HCT116 (cell line): Measurements from ENCODE around the gene TOPBP1. TPM values are rescaled to one million over a fixed set of nuclear protein-coding genes. Genes with fewer than 3 reads are reported as not detected.

Source experiments
- ATAC-seq: fragments of 200-7000 bp; cut with Tn5 transposase; 2 replicates; pipeline ENCODE4 v1.9.1; 2020; ENCODE audit warnings: mild to moderate bottlenecking, moderate library complexity
- BruUV-seq: library from RNA; stranded (reverse); fragments of 400-500 nt; replicated peaks from 2 replicates; lab custom pipeline; 2021; lab: Mats Ljungman, UMichigan
- CTCF ChIA-PET: fragments of 300-600 bp; sonication (Branson Sonifier 250); formaldehyde crosslinking; loops from one replicate; lab custom pipeline; 2021; ENCODE audit warnings: antibody characterized with exemption; lab: Charles Lee
- POLR2A ChIA-PET: fragments of 300-600, 350-600 bp; sonication (Branson Sonifier 250); formaldehyde crosslinking; loops from one replicate; lab custom pipeline; 2021; ENCODE audit warnings: antibody characterized with exemption; lab: Charles Lee
- RAD21 ChIA-PET, 2 experiments: fragments of 300-600 bp; sonication (Branson Sonifier 250); formaldehyde crosslinking; loops; one replicate each; lab custom pipeline; 2023; ENCODE audit warnings: low total read pairs in 2 of 2; ENCODE audit not compliant: uncharacterized antibody in 2 of 2, unreplicated experiment in 2 of 2, low non-redundant PET in 1 of 2; lab: Charles Lee
- DNase-seq: peaks from one replicate; pipeline ENCODE4 v3.0.0-alpha.2; 2010; ENCODE audit warnings: low read depth, low spot score
- H2AFZ ChIP-seq: fragments of 200-600 bp; shearing (Covaris generic), sonication (generic); 2 replicates; pipeline ENCODE4 v1.6.1; 2017; ENCODE audit warnings: low read depth, mixed run types, mixed read lengths, antibody characterized with exemption, low read length; ENCODE audit not compliant: poor library complexity, severe bottlenecking
- H3K27ac ChIP-seq: 2 replicates; pipeline ENCODE4 v1.5.1; 2012; ENCODE audit warnings: low read depth, low read length
- H3K27me3 ChIP-seq: fragments of 200-600 bp; sonication (generic); 2 replicates; pipeline ENCODE4 v1.6.1; 2016; ENCODE audit warnings: mixed run types, low read length, mixed read lengths; ENCODE audit not compliant: insufficient read depth
- H3K36me3 ChIP-seq, 2 experiments: fragments of 200-500 bp in 1 of 2; fragments of 200-600 bp in 1 of 2; sonication (Bioruptor generic) in 1 of 2; sonication (generic) in 1 of 2; 2 replicates each; pipeline versions ENCODE4 v1.5.1 to v1.6.1; 2014 to 2016; ENCODE audit warnings: low read length in 2 of 2, inconsistent platforms in 1 of 2, mixed read lengths in 1 of 2, mixed run types in 1 of 2; ENCODE audit not compliant: insufficient read depth in 2 of 2, control insufficient read depth in 1 of 2
- H3K4me1 ChIP-seq, 2 experiments: fragments of 200-600 bp in 1 of 2; sonication (generic) in 1 of 2; 2 replicates each; pipeline versions ENCODE4 v1.5.1 to v1.6.1; 2012 to 2017; ENCODE audit warnings: low read length in 2 of 2, inconsistent platforms in 1 of 2, mild to moderate bottlenecking in 1 of 2, mixed read lengths in 1 of 2, mixed run types in 1 of 2, moderate library complexity in 1 of 2; ENCODE audit not compliant: insufficient read depth in 2 of 2, control insufficient read depth in 1 of 2
- H3K4me2 ChIP-seq: fragments of 200-600 bp; sonication (generic); 2 replicates; pipeline ENCODE4 v1.6.1; 2017; ENCODE audit warnings: mixed run types, low read length, mixed read lengths
- H3K4me3 ChIP-seq, 2 experiments: fragments of 200-600 bp in 1 of 2; sonication (generic) in 1 of 2; replicated peaks in 1 of 2; 2 replicates each; pipeline ENCODE4 v1.5.1; 2011 to 2016; ENCODE audit warnings: low read length in 2 of 2, control low read depth in 1 of 2, low read depth in 1 of 2, mild to moderate bottlenecking in 1 of 2, mixed read lengths in 1 of 2, mixed run types in 1 of 2
- H3K79me2 ChIP-seq: fragments of 200-600 bp; sonication (generic); 2 replicates; pipeline ENCODE4 v1.6.1; 2017; ENCODE audit warnings: mild to moderate bottlenecking, mixed run types, low read length, moderate library complexity, mixed read lengths; ENCODE audit not compliant: insufficient read depth
- H3K9ac ChIP-seq: fragments of 200-600 bp; sonication (generic); 2 replicates; pipeline ENCODE4 v1.6.1; 2016; ENCODE audit warnings: low read length, mixed read lengths
- H3K9me2 ChIP-seq: fragments of 200-600 bp; sonication (generic), shearing (Covaris generic); 2 replicates; pipeline ENCODE4 v1.6.1; 2017; ENCODE audit warnings: mixed run types, mild to moderate bottlenecking, moderate library complexity; ENCODE audit not compliant: insufficient read depth
- H3K9me3 ChIP-seq, 2 experiments: fragments of 200-500 bp in 1 of 2; fragments of 200-600 bp in 1 of 2; sonication (Bioruptor generic) in 1 of 2; sonication (generic) in 1 of 2; 2 replicates each; pipeline ENCODE4 v1.6.1; 2014 to 2017; ENCODE audit warnings: low read length in 2 of 2, mixed read lengths in 2 of 2, inconsistent platforms in 1 of 2, low read depth in 1 of 2, mild to moderate bottlenecking in 1 of 2, mixed run types in 1 of 2, moderate library complexity in 1 of 2; ENCODE audit not compliant: control insufficient read depth in 1 of 2, insufficient read depth in 1 of 2
- H4K20me1 ChIP-seq: fragments of 200-600 bp; sonication (generic), shearing (Covaris generic); 2 replicates; pipeline ENCODE4 v1.6.1; 2017; ENCODE audit warnings: mixed run types, mild to moderate bottlenecking, moderate library complexity; ENCODE audit not compliant: insufficient read depth
- CEBPB ChIP-seq: IDR thresholded peaks from 2 replicates; pipeline ENCODE4 v1.6.1; 2012; ENCODE audit warnings: low read depth
- CTCF ChIP-seq, 3 experiments: fragments of 200-600 bp in 1 of 3; sonication (generic) in 1 of 3; IDR thresholded peaks in 2 of 3; conservative IDR thresholded peaks in 1 of 3; 2 replicates each; pipeline ENCODE4 v1.5.1; 2012 to 2017; ENCODE audit warnings: low read depth in 2 of 3, low read length in 2 of 3, antibody characterized with exemption in 1 of 3, borderline replicate concordance in 1 of 3, control low read depth in 1 of 3, mild to moderate bottlenecking in 1 of 3, mixed read lengths in 1 of 3, mixed run types in 1 of 3, moderate library complexity in 1 of 3; ENCODE audit not compliant: insufficient read depth in 1 of 3
- ELF1 ChIP-seq: IDR thresholded peaks from 2 replicates; pipeline ENCODE4 v1.6.1; 2012; ENCODE audit warnings: low read depth, borderline replicate concordance
- EZH2 ChIP-seq: fragments of 200-600 bp; sonication (generic); IDR thresholded peaks from 2 replicates; pipeline ENCODE4 v1.6.1; 2017; ENCODE audit warnings: antibody characterized with exemption, mixed run types
- FOSL1 ChIP-seq: IDR thresholded peaks from 2 replicates; pipeline ENCODE4 v1.6.1; 2012; ENCODE audit warnings: low read depth
- SRF ChIP-seq: IDR thresholded peaks from 2 replicates; pipeline ENCODE4 v1.6.1; 2012; ENCODE audit warnings: low read depth
- TCF7L2 ChIP-seq: IDR thresholded peaks from 2 replicates; pipeline ENCODE4 v1.7.0; 2011; ENCODE audit warnings: borderline replicate concordance, inconsistent platforms; ENCODE audit not compliant: insufficient read depth, insufficient read length; ENCODE audit errors: extremely low read depth
- ZNF274 ChIP-seq: fragments of 200-500 bp; sonication (Bioruptor generic); IDR thresholded peaks from 2 replicates; pipeline ENCODE4 v1.6.1; 2014; ENCODE audit warnings: mild to moderate bottlenecking, low read depth, low read length, inconsistent platforms
- intact Hi-C: fragments of 100-400 bp; cut with micrococcal nuclease; formaldehyde crosslinking; loops from 2 replicates; pipeline ENCODE4 v1.10.0; 2022
- total RNA-seq: library from RNA; stranded (reverse); gene quantifications from one replicate; pipeline ENCODE4 v1.2.1, GENCODE V29; 2021; ENCODE audit not compliant: unreplicated experiment

The TOPBP1 gene
- total RNA-seq, 1 experiment from 2014 or later: 42.2 TPM

GRCh38 chr3:133620066-133620784 is 41.5 kb downstream of the TOPBP1 start:
- no peak overlapping the region for H3K27ac ChIP-seq
- no peaks in the 10 kb centered on the region for H3K9me3 ChIP-seq
- no peak for DNase-seq
- TF ChIP-seq EZH2 (no peak), FOSL1 (no peak), ELF1 (no peak), CTCF (IDR thresholded peaks at IDR 0.05 in 2 of 3, conservative IDR thresholded peaks at IDR 0.05 in 1 of 3; ENCODE audit: borderline replicate concordance in 1 of 3, insufficient read depth in 1 of 3, low read depth in 2 of 3, low read length in 2 of 3) (no peak), CEBPB (no peak), ZNF274 (no peak), TCF7L2 (no peak), SRF (no peak)
- BruUV-seq: no TSS peak
- CTCF ChIA-PET: no interaction called here
- no peak for ATAC-seq
- no peak overlapping the region for H3K4me3 ChIP-seq
- H3K4me1 ChIP-seq: no peaks in the 10 kb centered on the region
- H3K79me2 ChIP-seq: no peaks in the 10 kb centered on the region
- intact Hi-C loops: no loop called here
- no peak overlapping the region for H3K9ac ChIP-seq
- no peak overlapping the region for H2AFZ ChIP-seq
- no peaks in the 10 kb centered on the region for H3K9me2 ChIP-seq
- H3K4me2 ChIP-seq: no peak overlapping the region
- H4K20me1 ChIP-seq: no peaks in the 10 kb centered on the region
- RAD21 ChIA-PET: no interaction called here
- POLR2A ChIA-PET: no interaction called here
- peaks cover 38 to 39% of the 10 kb centered on the region in 2 experiments for H3K36me3 ChIP-seq
- H3K27me3 ChIP-seq: no peaks in the 10 kb centered on the region
